ENCODE results near the gene RAB8B.

RAB8B gene

GRCh38 chr15:63277038-63277892 is 87.9 kb downstream of the RAB8B start, which contains the start of gene APH1B:
Gene APH1B, plus strand, starts transcription at chr15:63277605. Its CDS starts 19 bp downstream, at chr15:63277624.
- no peak within 1 kb of the TSS for H2BK5ac ChIP-seq (ENCODE audit: low read length)
- H2BK15ac ChIP-seq (ENCODE audit: low read length): peak within 1 kb of the TSS; percentile 61
- no peak within 1 kb of the TSS for H2BK120ac ChIP-seq (ENCODE audit: low read depth, low read length)
- H3K27ac ChIP-seq (replicated peaks; ENCODE audit: low read length): no peak within 1 kb of the TSS
- peak within 1 kb of the TSS; percentile 83 for H3K14ac ChIP-seq (ENCODE audit: low read length)
- peaks cover 4 to 9% of the 10 kb centered on the region in 2 donors for H3K4me1 ChIP-seq (ENCODE audit: control insufficient read depth in 2 of 2, insufficient read depth in 1 of 2, low read depth in 1 of 2, low read length in 2 of 2)
- no peak within 1 kb of the TSS for H3K4ac ChIP-seq (ENCODE audit: low read length)
- H3K9me3 ChIP-seq (replicated peaks in 1 of 2; ENCODE audit: control insufficient read depth in 2 of 2, insufficient read depth in 1 of 2, low read depth in 1 of 2, low read length in 2 of 2): peaks cover 2 to 7% of the 10 kb centered on the region in 2 donors
- no peak within 1 kb of the TSS for H4K8ac ChIP-seq (ENCODE audit: low read depth, low read length)
- H3K23ac ChIP-seq (ENCODE audit: low read depth, low read length, poor library complexity): peak within 1 kb of the TSS; percentile 77
- H4K91ac ChIP-seq (ENCODE audit: low read depth, low read length, poor library complexity): no peak within 1 kb of the TSS
- peak within 1 kb of the TSS; percentile 93 for H3K18ac ChIP-seq (ENCODE audit: low read length)
- H3K79me1 ChIP-seq (ENCODE audit: low read depth, low read length): no peaks in the 10 kb centered on the region
- H2BK12ac ChIP-seq (ENCODE audit: low read length): peak within 1 kb of the TSS; percentile 63
- no CpG with 5 or more reads among the region's 102 CpGs for WGBS, 2 donors (ENCODE audit: extremely low coverage in 2 of 2, insufficient read length in 2 of 2, insufficient replicate concordance in 1 of 2)
- no peaks in the 10 kb centered on the region for H3K36me3 ChIP-seq (replicated peaks in 1 of 2; ENCODE audit: control insufficient read depth in 2 of 2, insufficient read depth in 2 of 2, low read length in 2 of 2)
- peak within 1 kb of the TSS; percentile 1 to 92 for H3K4me3 ChIP-seq (ENCODE audit: low read length in 2 of 2)
- peak within 1 kb of the TSS; percentile 75 for H3K4me2 ChIP-seq (ENCODE audit: insufficient read depth, low read length, poor library complexity, severe bottlenecking)
- no peak within 1 kb of the TSS for H2AK5ac ChIP-seq (ENCODE audit: low read depth, low read length)
- peak within 1 kb of the TSS; percentile 89 for H3K9ac ChIP-seq (ENCODE audit: low read depth, low read length, poor library complexity)
- H3K27me3 ChIP-seq (ENCODE audit: control insufficient read depth in 3 of 3, insufficient read depth in 3 of 3, low read depth in 1 of 3, low read length in 3 of 3): peaks cover 0 to 9% (median 2%) of the 10 kb centered on the region in 3 experiments
- H2AFZ ChIP-seq (ENCODE audit: low read length): peak within 1 kb of the TSS; percentile 62
- peak; percentile 63 for DNase-seq (ENCODE audit: low spot score)

DNA sequence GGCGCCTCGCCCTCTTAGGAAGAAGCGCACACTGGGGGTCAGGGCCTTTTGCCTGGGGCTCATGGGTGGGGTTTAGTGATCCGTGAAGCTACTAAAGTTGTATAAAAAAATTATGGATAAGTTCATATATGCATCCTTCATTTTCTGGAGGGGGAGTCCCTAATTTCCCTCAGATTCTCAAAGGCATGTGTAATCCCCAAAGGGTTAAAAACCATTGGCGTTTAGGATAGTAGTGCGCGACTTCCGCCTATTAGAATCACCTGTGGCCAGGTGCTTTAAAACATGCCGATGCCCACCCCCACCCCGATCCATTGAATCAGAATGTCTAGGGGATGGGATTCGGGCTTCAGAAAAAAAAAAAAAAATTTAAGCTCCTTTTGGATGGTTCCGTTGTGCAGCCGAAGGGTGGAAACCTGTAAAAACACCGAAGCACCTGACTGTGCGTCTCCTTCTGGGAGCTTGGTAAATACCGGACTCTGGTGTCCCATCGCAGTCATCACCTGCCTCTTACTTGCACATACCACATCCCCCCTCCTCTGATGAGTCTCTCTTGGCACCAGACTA is 88.6 kb downstream of the RAB8B start:
- Histone ChIP-seq H3K23ac (ENCODE audit: low read depth, low read length, poor library complexity) (peak overlapping the region; percentile 77), H3K4me1 (ENCODE audit: control insufficient read depth in 2 of 2, insufficient read depth in 1 of 2, low read depth in 1 of 2, low read length in 2 of 2) (peaks cover 4 to 9% of the 10 kb centered on the region in 2 donors), H3K79me1 (ENCODE audit: low read depth, low read length) (no peaks in the 10 kb centered on the region), H3K4me3 (ENCODE audit: low read length in 2 of 2) (peak overlapping the region in 1 of 2 donors; percentile 92), H2BK12ac (ENCODE audit: low read length) (no peak overlapping the region), H3K4me2 (ENCODE audit: insufficient read depth, low read length, poor library complexity, severe bottlenecking) (peak overlapping the region; percentile 75), H2AFZ (ENCODE audit: low read length) (no peak overlapping the region), H2BK5ac (ENCODE audit: low read length) (no peak overlapping the region), H3K27me3 (ENCODE audit: control insufficient read depth in 3 of 3, insufficient read depth in 3 of 3, low read depth in 1 of 3, low read length in 3 of 3) (peaks cover 0 to 9% (median 2%) of the 10 kb centered on the region in 3 experiments), H2AK5ac (ENCODE audit: low read depth, low read length) (no peak overlapping the region), H3K14ac (ENCODE audit: low read length) (peak overlapping the region; percentile 83), H2BK120ac (ENCODE audit: low read depth, low read length) (no peak overlapping the region), H3K36me3 (replicated peaks in 1 of 2; ENCODE audit: control insufficient read depth in 2 of 2, insufficient read depth in 2 of 2, low read length in 2 of 2) (no peaks in the 10 kb centered on the region), H3K9ac (ENCODE audit: low read depth, low read length, poor library complexity) (no peak overlapping the region), H3K27ac (replicated peaks; ENCODE audit: low read length) (no peak overlapping the region), H3K9me3 (replicated peaks in 1 of 2; ENCODE audit: control insufficient read depth in 2 of 2, insufficient read depth in 1 of 2, low read depth in 1 of 2, low read length in 2 of 2) (peaks cover 0 to 2% of the 10 kb centered on the region in 2 donors), H3K4ac (ENCODE audit: low read length) (no peak overlapping the region), H2BK15ac (ENCODE audit: low read length) (no peak overlapping the region), H4K8ac (ENCODE audit: low read depth, low read length) (no peak overlapping the region), H3K18ac (ENCODE audit: low read length) (peak overlapping the region; percentile 93), H4K91ac (ENCODE audit: low read depth, low read length, poor library complexity) (no peak overlapping the region)
- WGBS, 2 donors (ENCODE audit: extremely low coverage in 2 of 2, insufficient read length in 2 of 2, insufficient replicate concordance in 1 of 2): no CpG with 5 or more reads among the region's 17 CpGs
- DNase-seq (ENCODE audit: low spot score): no peak

- Histone ChIP-seq H3K9ac (ENCODE audit: low read depth, low read length, poor library complexity) (no peak overlapping the region), H2BK120ac (ENCODE audit: low read depth, low read length) (no peak overlapping the region), H2BK12ac (ENCODE audit: low read length) (no peak overlapping the region), H3K9me3 (replicated peaks in 1 of 2; ENCODE audit: control insufficient read depth in 2 of 2, insufficient read depth in 1 of 2, low read depth in 1 of 2, low read length in 2 of 2) (no peaks in the 10 kb centered on the region), H2BK15ac (ENCODE audit: low read length) (no peak overlapping the region), H3K4me2 (ENCODE audit: insufficient read depth, low read length, poor library complexity, severe bottlenecking) (no peak overlapping the region), H3K23ac (ENCODE audit: low read depth, low read length, poor library complexity) (no peak overlapping the region), H4K8ac (ENCODE audit: low read depth, low read length) (no peak overlapping the region), H3K14ac (ENCODE audit: low read length) (no peak overlapping the region), H3K4me1 (ENCODE audit: control insufficient read depth in 2 of 2, insufficient read depth in 1 of 2, low read depth in 1 of 2, low read length in 2 of 2) (peaks cover 0 to 7% of the 10 kb centered on the region in 2 donors), H3K27ac (replicated peaks; ENCODE audit: low read length) (no peak overlapping the region), H3K4ac (ENCODE audit: low read length) (no peak overlapping the region), H3K27me3 (ENCODE audit: control insufficient read depth in 3 of 3, insufficient read depth in 3 of 3, low read depth in 1 of 3, low read length in 3 of 3) (peaks cover 0 to 2% (median 0%) of the 10 kb centered on the region in 3 experiments), H2AFZ (ENCODE audit: low read length) (no peak overlapping the region), H4K91ac (ENCODE audit: low read depth, low read length, poor library complexity) (no peak overlapping the region), H2AK5ac (ENCODE audit: low read depth, low read length) (no peak overlapping the region), H3K79me1 (ENCODE audit: low read depth, low read length) (no peaks in the 10 kb centered on the region), H3K36me3 (replicated peaks in 1 of 2; ENCODE audit: control insufficient read depth in 2 of 2, insufficient read depth in 2 of 2, low read length in 2 of 2) (no peaks in the 10 kb centered on the region), H3K18ac (ENCODE audit: low read length) (no peak overlapping the region), H3K4me3 (ENCODE audit: low read length in 2 of 2) (no peak overlapping the region), H2BK5ac (ENCODE audit: low read length) (no peak overlapping the region)
- DNase-seq (ENCODE audit: low spot score): no peak
- no CpG with 5 or more reads among the region's 9 CpGs for WGBS, 2 donors (ENCODE audit: extremely low coverage in 2 of 2, insufficient read length in 2 of 2, insufficient replicate concordance in 1 of 2)
Observed at GRCh38 chr15:63283126-63283525, 93.7 kb downstream of the RAB8B start.

DNA sequence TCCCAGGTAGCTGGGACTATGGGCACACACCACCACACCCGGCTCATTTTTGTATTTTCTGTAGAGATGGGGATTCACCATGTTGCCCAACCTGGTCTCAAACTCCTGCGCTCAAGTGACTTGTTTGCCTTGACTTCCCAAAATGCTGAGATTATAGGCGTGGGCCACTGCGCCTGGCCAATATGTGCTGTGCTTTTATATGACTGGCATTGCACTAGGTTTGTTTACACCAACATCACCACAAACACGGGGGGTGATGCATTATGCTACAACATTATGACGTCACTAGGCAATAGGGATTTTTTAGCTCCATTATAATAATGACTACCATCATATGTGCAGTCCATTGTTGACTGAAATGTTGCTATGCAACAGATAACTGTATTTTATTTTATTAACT is 94.9 kb downstream of the RAB8B start:
- Histone ChIP-seq H4K91ac (ENCODE audit: low read depth, low read length, poor library complexity) (no peak overlapping the region), H3K23ac (ENCODE audit: low read depth, low read length, poor library complexity) (no peak overlapping the region), H2AFZ (ENCODE audit: low read length) (no peak overlapping the region), H3K27ac (replicated peaks; ENCODE audit: low read length) (no peak overlapping the region), H3K4ac (ENCODE audit: low read length) (no peak overlapping the region), H2AK5ac (ENCODE audit: low read depth, low read length) (no peak overlapping the region), H3K14ac (ENCODE audit: low read length) (no peak overlapping the region), H2BK120ac (ENCODE audit: low read depth, low read length) (no peak overlapping the region), H2BK12ac (ENCODE audit: low read length) (no peak overlapping the region), H3K27me3 (ENCODE audit: control insufficient read depth in 3 of 3, insufficient read depth in 3 of 3, low read depth in 1 of 3, low read length in 3 of 3) (no peaks in the 10 kb centered on the region), H3K36me3 (replicated peaks in 1 of 2; ENCODE audit: control insufficient read depth in 2 of 2, insufficient read depth in 2 of 2, low read length in 2 of 2) (no peaks in the 10 kb centered on the region), H3K79me1 (ENCODE audit: low read depth, low read length) (no peaks in the 10 kb centered on the region), H2BK5ac (ENCODE audit: low read length) (no peak overlapping the region), H3K4me1 (ENCODE audit: control insufficient read depth in 2 of 2, insufficient read depth in 1 of 2, low read depth in 1 of 2, low read length in 2 of 2) (peaks cover 0 to 11% of the 10 kb centered on the region in 2 donors), H3K4me3 (ENCODE audit: low read length in 2 of 2) (no peak overlapping the region), H3K9me3 (replicated peaks in 1 of 2; ENCODE audit: control insufficient read depth in 2 of 2, insufficient read depth in 1 of 2, low read depth in 1 of 2, low read length in 2 of 2) (no peaks in the 10 kb centered on the region), H2BK15ac (ENCODE audit: low read length) (no peak overlapping the region), H3K9ac (ENCODE audit: low read depth, low read length, poor library complexity) (no peak overlapping the region), H3K18ac (ENCODE audit: low read length) (no peak overlapping the region), H4K8ac (ENCODE audit: low read depth, low read length) (no peak overlapping the region), H3K4me2 (ENCODE audit: insufficient read depth, low read length, poor library complexity, severe bottlenecking) (no peak overlapping the region)
- no peak for DNase-seq (ENCODE audit: low spot score)
- no CpG with 5 or more reads among the region's 6 CpGs for whole genome bisulfite sequencing, 2 donors (ENCODE audit: extremely low coverage in 2 of 2, insufficient read length in 2 of 2, insufficient replicate concordance in 1 of 2)

Data from neuronal stem cell (in vitro differentiated cells).